Effector memory CD8-positive, alpha-beta T cell (primary cell): ENCODE results near the gene CDC42EP3.

Source experiments
- ATAC-seq: fragments of 150-1000 bp; cut with Tn5 transposase; replicated peaks from 2 replicates; pipeline ENCODE4 v1.10.0; 2021; ENCODE audit warnings: mild to moderate bottlenecking, moderate library complexity
- DNase-seq, 3 experiments: peaks; one replicate each; pipeline ENCODE4 v3.0.0; 2021
- H3K27ac Mint-ChIP-seq, 2 donors: one replicate each; pipeline ENCODE4 v1.8.0; 2022; ENCODE audit warnings: mild to moderate bottlenecking in 2 of 2, mixed read lengths in 2 of 2, moderate library complexity in 2 of 2
- H3K27me3 Mint-ChIP-seq, 2 donors: one replicate each; pipeline ENCODE4 v1.8.0; 2022; ENCODE audit warnings: mixed read lengths in 2 of 2
- H3K36me3 Mint-ChIP-seq: one replicate; pipeline ENCODE4 v1.8.0; 2022; ENCODE audit warnings: mild to moderate bottlenecking, moderate library complexity, mixed read lengths; ENCODE audit not compliant: insufficient read depth
- H3K4me1 Mint-ChIP-seq, 2 donors: one replicate each; pipeline ENCODE4 v1.8.0; 2022; ENCODE audit warnings: low read depth in 2 of 2, mixed read lengths in 2 of 2
- H3K4me3 Mint-ChIP-seq, 2 donors: one replicate each; pipeline ENCODE4 v1.8.0; 2022; ENCODE audit warnings: mild to moderate bottlenecking in 2 of 2, mixed read lengths in 2 of 2, moderate library complexity in 2 of 2
- H3K9me3 Mint-ChIP-seq, 2 donors: one replicate each; pipeline ENCODE4 v1.8.0; 2022; ENCODE audit warnings: mixed read lengths in 2 of 2

Gene CDC42EP3

DNA sequence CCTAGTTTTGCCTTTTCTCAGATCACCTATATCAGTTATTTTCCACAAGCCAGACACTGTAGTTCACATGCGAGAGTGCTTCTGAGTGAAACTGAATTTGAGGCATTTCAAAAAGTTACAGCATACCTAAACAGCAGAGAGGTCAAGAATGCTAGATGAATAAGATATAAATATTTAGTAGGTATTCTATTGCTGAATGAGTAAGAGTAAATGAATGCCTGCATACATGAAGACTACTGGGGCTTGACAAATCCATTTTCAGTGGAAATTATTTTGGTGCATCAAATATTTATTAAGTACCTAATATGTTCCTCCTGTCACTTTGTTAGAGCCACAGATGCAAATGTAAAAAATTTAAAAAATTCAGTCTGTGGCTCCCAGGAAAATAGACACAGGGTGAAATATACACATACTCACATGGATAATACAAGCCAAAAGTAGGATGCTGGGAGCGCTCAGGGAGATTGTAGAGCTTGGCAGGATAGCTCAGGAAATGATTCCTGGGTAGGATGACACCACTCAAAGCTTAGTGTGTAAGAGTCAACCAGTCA, 27.6 kb upstream of the CDC42EP3 start:
- ATAC-seq (no peak), DNase-seq (no peak)
- no peaks in the 10 kb centered on the region for H3K27me3 Mint-ChIP-seq
- no peak overlapping the region for H3K27ac Mint-ChIP-seq
- H3K9me3 Mint-ChIP-seq: peaks cover 0 to 2% of the 10 kb centered on the region in 2 donors
- H3K4me3 Mint-ChIP-seq: no peak overlapping the region
- no peaks in the 10 kb centered on the region for H3K36me3 Mint-ChIP-seq
- H3K4me1 Mint-ChIP-seq: no peaks in the 10 kb centered on the region

DNA sequence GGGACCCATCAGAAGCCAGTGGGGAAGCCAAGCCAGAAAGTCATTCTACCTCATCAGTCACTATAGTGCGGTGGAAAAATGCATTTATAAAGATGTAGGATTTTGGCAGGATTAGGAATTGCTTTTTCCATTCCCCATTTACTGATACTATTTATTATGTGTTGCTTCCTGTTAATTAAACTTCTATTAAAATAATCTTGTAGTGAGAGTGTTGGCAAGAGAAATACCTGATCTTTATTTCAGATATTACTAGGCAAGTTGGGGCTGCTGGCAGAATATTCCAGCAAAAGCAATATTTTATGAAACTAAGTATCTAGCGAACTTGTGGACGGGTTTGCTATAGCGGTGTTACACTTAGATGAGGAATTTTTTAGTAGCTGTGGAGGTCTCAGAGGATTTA, 23.9 kb upstream of the CDC42EP3 start:
- no peaks in the 10 kb centered on the region for H3K27me3 Mint-ChIP-seq
- H3K36me3 Mint-ChIP-seq: no peaks in the 10 kb centered on the region
- H3K4me1 Mint-ChIP-seq: no peaks in the 10 kb centered on the region
- no peak overlapping the region for H3K27ac Mint-ChIP-seq
- H3K9me3 Mint-ChIP-seq: peaks cover 0 to 2% of the 10 kb centered on the region in 2 donors
- ATAC-seq (no peak), DNase-seq (no peak)
- H3K4me3 Mint-ChIP-seq: no peak overlapping the region

DNA sequence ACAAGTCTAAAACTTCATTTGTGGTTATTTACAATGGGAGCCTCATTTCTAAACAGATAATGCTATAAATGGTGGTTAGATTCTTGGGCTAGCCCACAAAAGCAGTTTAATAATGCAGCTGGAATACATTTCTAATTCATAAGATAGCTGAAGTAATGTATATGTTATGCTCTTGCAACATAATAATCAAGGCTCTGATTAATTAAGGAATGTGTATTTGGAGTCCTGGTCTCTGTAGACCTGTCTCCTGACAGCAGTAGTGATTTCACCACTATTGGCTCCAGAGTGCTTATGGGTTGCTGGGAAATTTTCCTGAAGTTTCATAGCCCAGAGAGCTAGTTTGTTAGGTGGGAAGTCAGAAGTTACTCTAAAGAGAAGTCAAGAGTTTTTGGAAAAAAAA, 21.3 kb upstream of the CDC42EP3 start:
- Mint-ChIP-seq H3K27me3 (no peaks in the 10 kb centered on the region), H3K4me1 (no peaks in the 10 kb centered on the region), H3K4me3 (no peak overlapping the region), H3K9me3 (no peaks in the 10 kb centered on the region), H3K36me3 (no peaks in the 10 kb centered on the region), H3K27ac (no peak overlapping the region)
- ATAC-seq (no peak), DNase-seq (no peak)

DNA sequence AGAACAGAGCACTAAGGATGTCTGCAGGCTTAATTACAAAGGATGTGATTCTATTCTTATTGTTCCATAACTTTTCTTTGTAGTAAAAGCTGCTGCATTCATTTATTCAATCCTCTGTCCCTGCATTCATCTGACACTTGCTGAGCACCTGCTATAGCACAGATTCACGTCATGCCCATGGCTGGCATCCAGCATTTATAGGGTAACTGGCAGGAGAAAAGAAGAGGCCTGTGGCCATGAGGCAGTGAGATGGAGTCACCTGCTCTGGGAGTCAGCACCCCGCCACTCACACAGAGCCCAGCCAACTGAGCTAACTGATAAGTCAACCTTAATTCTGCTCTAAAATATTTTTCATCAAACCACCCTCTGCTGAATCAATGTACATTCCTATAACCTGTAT, 18.3 kb upstream of the CDC42EP3 start:
- Mint-ChIP-seq H3K9me3 (peaks cover 0 to 3% of the 10 kb centered on the region in 2 donors), H3K36me3 (no peaks in the 10 kb centered on the region), H3K4me3 (no peak overlapping the region), H3K27me3 (no peaks in the 10 kb centered on the region), H3K27ac (no peak overlapping the region), H3K4me1 (no peaks in the 10 kb centered on the region)
- no peak for DNase-seq
- no peak for ATAC-seq

DNA sequence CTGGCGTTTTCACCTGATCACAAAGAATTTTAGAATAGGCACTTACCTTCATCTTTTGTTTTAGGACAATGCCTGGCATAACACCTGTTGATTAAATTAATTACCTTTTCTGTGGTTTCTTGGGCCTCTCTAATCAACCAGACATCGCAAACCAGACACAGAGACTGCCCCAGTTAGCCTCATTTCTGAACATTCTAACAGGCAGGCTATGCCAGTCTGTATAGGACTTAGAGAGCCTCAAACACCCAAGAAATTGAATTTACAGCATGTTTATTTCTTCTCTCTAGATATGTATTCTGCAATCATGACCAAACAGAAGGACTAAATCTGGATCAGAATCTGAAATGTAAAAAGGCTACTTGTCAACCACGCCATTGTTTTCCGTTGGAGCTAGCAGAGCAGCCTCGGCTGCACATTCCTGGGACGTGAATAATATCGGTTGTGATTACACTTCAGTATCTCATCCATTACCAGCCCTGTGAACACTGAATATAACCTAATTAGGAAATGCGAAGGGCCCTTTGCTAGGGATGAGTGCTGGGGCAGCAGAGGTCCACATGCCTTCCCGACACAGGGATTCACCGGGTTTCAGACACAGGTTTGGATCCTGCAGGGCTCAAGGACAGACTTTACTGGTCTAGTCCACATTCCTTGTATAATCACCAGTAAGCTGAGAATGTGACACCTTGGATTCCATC, 17.5 kb upstream of the CDC42EP3 start:
- Mint-ChIP-seq H3K9me3 (peaks cover 2 to 3% of the 10 kb centered on the region in 2 donors), H3K36me3 (no peaks in the 10 kb centered on the region), H3K4me1 (peaks cover 6% of the 10 kb centered on the region in 2 donors), H3K27me3 (no peaks in the 10 kb centered on the region), H3K27ac (no peak overlapping the region), H3K4me3 (no peak overlapping the region)
- DNase-seq: no peak
- no peak for ATAC-seq

DNA sequence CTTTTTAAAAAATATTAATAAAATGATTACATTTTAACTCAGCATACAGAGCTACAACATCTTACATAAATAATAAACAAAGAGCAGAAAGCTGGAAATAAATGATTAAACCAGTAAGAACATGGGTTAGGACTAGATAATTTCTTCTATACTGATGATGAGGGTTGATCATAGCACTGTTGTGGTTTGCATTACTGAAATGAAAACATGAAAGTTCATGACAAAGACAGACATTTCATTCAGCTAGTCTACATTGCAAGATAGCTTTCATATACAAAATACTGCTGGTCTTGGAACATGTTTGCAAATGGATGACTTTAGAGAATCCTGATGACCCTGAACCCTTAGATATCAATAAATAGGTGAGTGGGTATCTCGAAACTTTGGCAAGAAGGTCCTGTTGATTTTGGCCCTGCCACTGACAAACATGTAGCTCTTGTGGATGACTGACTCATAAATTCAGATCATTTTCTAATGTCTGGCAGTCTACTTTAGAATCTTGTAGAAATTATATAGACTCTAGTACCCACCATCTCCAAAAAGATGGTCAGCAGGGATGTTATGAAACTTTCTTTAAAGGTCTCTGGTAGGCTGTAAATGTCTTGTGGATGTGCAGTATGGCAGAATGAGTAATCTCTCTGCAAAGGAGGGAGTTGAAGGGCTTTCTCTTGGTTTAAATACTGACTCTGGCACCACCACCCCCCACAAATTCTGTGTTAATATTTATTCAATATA, 15.5 kb upstream of the CDC42EP3 start:
- peaks cover 19 to 20% of the 10 kb centered on the region in 2 donors for H3K4me1 Mint-ChIP-seq
- no peaks in the 10 kb centered on the region for H3K27me3 Mint-ChIP-seq
- H3K36me3 Mint-ChIP-seq: no peaks in the 10 kb centered on the region
- ATAC-seq: no peak
- DNase-seq: no peak
- no peak overlapping the region for H3K27ac Mint-ChIP-seq
- no peak overlapping the region for H3K4me3 Mint-ChIP-seq
- peaks cover 3 to 10% of the 10 kb centered on the region in 2 donors for H3K9me3 Mint-ChIP-seq

DNA sequence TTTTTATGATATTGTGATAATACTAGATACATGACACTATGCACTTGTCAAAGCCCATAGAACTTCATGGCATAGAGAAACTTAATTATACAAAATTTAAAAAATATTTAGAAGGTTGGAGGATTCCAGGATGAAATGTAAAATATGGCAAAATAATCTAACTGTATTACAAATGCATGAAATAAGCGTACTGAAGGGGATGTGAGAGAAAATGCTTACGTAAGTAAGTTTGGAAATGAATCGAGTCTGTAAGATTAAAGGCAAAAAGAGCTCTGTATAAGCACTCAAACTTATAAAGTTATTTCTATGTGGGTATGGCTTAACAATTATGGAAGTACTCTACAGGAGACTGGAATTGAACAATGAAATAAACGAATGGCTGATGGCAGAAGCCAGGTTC, 13.4 kb upstream of the CDC42EP3 start:
- Mint-ChIP-seq H3K4me3 (no peak overlapping the region), H3K27ac (no peak overlapping the region), H3K4me1 (peaks cover 19 to 20% of the 10 kb centered on the region in 2 donors), H3K9me3 (peaks cover 3 to 10% of the 10 kb centered on the region in 2 donors), H3K27me3 (no peaks in the 10 kb centered on the region), H3K36me3 (no peaks in the 10 kb centered on the region)
- ATAC-seq: no peak
- DNase-seq: no peak

DNA sequence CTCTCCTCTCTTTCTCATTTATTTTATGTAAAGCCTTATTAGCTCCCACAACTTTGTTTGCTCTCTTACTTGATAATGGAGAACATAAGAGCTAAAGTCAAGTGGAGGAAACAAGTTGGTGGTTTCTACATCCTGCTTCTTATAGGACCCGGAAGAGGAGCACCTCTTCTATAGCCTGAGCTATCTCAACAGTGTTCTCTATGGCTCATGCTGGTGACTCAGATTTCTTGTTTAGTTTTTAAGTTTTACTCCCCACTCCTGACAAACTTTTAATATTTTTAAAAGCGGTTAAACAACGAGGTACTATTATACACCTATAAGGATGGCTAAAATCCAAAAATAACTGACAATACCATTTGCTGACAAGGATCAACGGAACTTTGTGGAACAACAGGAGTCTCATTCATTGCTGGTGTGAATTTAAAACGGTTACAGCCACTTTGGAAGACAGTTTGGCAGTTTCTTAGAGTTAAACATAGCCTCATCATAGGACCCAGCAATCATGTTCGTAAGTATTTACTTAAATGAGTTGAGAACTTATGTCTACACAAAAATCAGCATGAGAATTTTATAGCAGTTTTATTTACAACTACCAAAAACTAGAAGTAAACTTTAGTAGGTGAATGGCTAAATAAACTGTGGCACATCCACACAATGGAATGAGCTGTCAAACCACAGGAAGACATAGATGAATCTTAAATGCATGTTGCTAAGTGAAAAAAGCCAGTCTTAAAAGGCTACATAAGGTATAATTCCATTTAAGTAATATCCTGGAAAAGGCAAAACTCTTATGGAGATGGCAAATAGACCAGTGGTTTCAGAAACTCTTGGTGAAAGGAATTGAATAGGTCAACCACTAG, 12.7 kb upstream of the CDC42EP3 start:
- Mint-ChIP-seq H3K27ac (peak overlapping the region; percentile 85 to 88), H3K9me3 (peaks cover 3 to 10% of the 10 kb centered on the region in 2 donors), H3K27me3 (no peaks in the 10 kb centered on the region), H3K36me3 (no peaks in the 10 kb centered on the region), H3K4me1 (peaks cover 19 to 20% of the 10 kb centered on the region in 2 donors), H3K4me3 (peak overlapping the region; percentile 60 to 67)
- no peak for DNase-seq
- ATAC-seq: peak; percentile 100

DNA sequence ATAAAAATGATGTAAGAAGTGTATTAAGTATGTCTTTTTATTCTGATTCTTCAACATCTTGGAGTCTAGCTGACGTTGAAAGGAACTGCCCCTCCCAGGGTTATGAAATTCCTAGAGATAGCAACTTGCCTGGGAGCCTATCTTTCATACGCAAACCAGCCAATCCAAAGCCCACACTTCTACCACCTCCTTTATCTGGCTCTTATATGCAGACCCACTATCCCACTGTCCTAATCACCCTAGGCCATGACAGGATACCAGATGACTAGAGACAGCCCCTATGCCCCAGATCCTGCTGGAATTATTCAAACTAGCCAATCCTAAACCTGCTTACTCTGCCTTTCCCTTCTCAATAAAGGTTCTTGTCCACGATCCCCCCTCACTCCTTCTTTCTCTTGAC, 11.8 kb upstream of the CDC42EP3 start:
- peaks cover 19 to 20% of the 10 kb centered on the region in 2 donors for H3K4me1 Mint-ChIP-seq
- peaks cover 3 to 10% of the 10 kb centered on the region in 2 donors for H3K9me3 Mint-ChIP-seq
- H3K4me3 Mint-ChIP-seq: peak overlapping the region; percentile 60 to 67
- no peak for ATAC-seq
- no peaks in the 10 kb centered on the region for H3K36me3 Mint-ChIP-seq
- peak overlapping the region; percentile 85 to 88 for H3K27ac Mint-ChIP-seq
- no peak for DNase-seq
- no peaks in the 10 kb centered on the region for H3K27me3 Mint-ChIP-seq

DNA sequence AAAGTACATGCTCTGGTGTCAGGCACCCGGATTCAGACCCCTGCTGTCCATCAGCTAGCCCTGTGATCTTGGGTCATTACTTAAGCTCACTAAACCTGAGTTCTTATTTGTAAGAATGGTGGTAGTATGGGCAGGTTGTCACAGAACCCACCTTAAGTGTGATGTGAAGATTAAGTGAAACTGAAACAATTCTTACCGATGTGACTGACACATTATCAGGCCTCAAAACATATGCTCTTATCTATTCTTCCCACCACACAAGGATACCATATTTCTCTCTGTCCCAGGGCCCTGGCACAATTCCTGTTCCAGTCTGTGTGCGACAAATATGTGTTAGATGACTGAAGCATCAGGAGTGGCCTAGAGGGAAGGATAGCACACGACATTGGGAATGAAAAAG, 11.0 kb upstream of the CDC42EP3 start:
- no peak overlapping the region for H3K4me3 Mint-ChIP-seq
- peaks cover 19 to 20% of the 10 kb centered on the region in 2 donors for H3K4me1 Mint-ChIP-seq
- H3K27me3 Mint-ChIP-seq: no peaks in the 10 kb centered on the region

DNA sequence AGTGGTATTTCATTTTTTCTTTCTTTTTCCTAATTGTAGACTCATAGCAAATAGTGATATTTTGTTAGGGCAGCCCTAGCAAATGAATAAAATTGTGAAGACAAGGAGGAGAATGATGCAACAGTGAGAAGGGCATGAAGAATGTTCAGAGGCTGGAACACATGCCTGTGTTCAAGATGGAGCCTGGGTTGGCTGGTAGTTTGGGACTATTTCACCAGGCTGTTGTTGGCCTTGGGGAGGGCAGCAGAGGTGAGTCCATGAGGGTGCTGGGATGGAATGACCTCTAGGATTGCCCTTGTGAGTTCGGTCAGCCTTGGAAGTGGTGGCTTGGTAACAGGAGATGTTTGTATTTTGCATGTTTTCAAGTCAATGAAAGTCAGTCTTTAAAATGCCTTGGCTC, 10.1 kb upstream of the CDC42EP3 start:
- H3K27me3 Mint-ChIP-seq: no peaks in the 10 kb centered on the region
- H3K27ac Mint-ChIP-seq: no peak overlapping the region
- H3K4me3 Mint-ChIP-seq: no peak overlapping the region
- H3K9me3 Mint-ChIP-seq: peaks cover 3 to 10% of the 10 kb centered on the region in 2 donors
- peaks cover 19 to 20% of the 10 kb centered on the region in 2 donors for H3K4me1 Mint-ChIP-seq
- no peaks in the 10 kb centered on the region for H3K36me3 Mint-ChIP-seq
- ATAC-seq: no peak
- no peak for DNase-seq

More for the DNA sequence above, 11.0 kb upstream of the CDC42EP3 start:
- ATAC-seq (no peak), DNase-seq (no peak)
- H3K36me3 Mint-ChIP-seq: no peaks in the 10 kb centered on the region
- H3K27ac Mint-ChIP-seq: no peak overlapping the region
- peaks cover 3 to 10% of the 10 kb centered on the region in 2 donors for H3K9me3 Mint-ChIP-seq

DNA sequence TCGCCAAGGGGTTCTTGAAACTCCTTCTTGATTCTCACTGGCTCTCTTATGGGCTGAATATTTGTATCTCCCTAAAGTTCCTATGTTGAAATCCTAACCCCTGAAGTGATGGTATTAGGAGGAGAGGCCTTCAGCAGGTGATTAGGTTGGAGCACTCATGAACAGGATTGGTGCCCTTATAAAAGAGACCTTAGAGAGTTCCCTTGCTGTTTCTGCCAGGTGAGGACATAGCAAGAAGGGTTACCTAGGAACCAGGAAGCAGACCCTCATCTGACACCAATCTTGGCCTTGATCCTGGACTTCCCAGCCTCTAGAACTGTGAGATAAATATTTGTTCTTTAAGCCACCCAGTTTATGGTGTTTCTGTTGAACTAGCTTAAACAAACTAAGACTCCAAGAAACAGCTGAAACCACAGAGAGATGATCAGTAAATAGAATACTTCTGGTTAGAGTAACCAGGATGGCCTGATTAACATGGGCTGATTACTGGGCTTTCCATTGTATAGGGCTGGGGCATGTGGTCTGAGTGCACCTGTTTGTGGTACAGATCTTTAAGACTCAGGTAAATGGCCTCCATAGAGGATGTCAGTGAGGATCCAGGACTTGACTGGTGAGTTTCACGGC, 7.7 kb upstream of the CDC42EP3 start:
- Mint-ChIP-seq H3K36me3 (no peaks in the 10 kb centered on the region), H3K4me3 (no peak overlapping the region), H3K27ac (no peak overlapping the region), H3K27me3 (no peaks in the 10 kb centered on the region), H3K4me1 (peaks cover 20 to 26% of the 10 kb centered on the region in 2 donors), H3K9me3 (peaks cover 0 to 10% of the 10 kb centered on the region in 2 donors)
- ATAC-seq (no peak), DNase-seq (no peak)

DNA sequence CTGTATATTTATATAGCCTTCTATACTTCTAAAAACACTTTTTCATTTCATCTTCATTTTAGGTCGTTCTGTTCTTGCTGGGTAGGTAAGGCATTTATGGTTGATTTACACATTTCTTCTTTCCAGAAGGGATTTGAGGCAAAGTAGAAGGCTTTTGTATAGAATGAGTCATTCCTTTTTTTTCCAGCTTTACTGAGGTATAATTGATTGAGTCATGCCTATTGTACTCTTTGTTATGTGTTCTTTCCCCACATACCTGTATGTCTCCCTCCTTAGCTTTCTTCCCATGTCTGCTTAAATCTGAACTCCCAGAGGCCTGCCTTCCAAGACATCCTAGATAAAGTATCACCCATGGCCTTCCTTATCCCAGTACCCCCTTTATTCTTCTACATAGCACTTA, 4.8 kb upstream of the CDC42EP3 start:
- H3K4me3 Mint-ChIP-seq: no peak overlapping the region

More for the DNA sequence above, 4.8 kb upstream of the CDC42EP3 start:
- DNase-seq (no peak), ATAC-seq (no peak)
- Mint-ChIP-seq H3K9me3 (no peaks in the 10 kb centered on the region), H3K27me3 (no peaks in the 10 kb centered on the region), H3K27ac (no peak overlapping the region), H3K4me1 (peaks cover 11 to 19% of the 10 kb centered on the region in 2 donors), H3K36me3 (peaks cover 14% of the 10 kb centered on the region)
